ENCODE results near the gene SULT6B1. TPM values are rescaled to one million over a fixed set of nuclear protein-coding genes. Genes with fewer than 3 reads are reported as not detected.
A peak's percentile ranks its signal among the peaks of the same experiment; 100 is the strongest.

Gene SULT6B1
- total RNA-seq, 2 donors from 2014 or later = not detected

DNA sequence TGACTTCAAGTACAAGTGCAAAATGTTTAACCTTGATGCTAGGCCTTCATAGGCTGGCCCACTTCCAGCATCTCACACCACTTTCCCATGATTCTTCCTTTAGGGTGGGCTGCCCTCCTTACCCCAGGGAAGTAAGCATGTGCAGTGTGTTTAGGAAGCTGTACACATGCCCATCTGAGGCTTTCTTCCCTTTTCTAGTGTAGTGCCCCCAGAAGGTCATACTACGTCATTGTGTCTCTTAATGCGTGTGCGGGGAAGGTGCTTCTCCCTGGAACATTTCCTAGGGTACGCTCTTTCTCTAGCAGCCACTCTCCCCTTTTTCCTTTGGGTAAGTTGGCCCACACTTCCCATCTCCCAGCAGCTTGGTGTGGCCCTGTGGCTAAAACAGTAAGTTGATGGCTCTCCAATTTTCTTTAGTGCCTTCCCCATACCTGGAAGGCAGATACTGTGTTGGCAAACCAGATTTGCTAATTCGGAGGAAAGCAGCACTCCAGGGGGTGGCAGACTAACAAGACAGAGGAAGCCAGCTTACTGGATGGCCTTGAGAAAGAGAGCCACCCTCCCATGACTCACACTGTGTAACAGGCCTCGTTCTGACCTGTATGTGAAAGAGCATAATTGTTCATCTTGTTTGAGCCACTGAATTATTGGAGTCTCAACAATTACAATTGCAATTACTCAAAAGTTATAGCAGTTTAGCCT, 1.1 kb upstream of the SULT6B1 start:
- Mint-ChIP-seq H3K27me3 (peaks cover 20% of the 10 kb centered on the region), H3K27ac (no peak overlapping the region), H3K36me3 (ENCODE audit: low read depth) (peaks cover 2% of the 10 kb centered on the region), H3K4me3 (no peak overlapping the region), H3K4me1 (peaks cover 2% of the 10 kb centered on the region)
- no peaks in the 10 kb centered on the region for H3K9me3 ChIP-seq (ENCODE audit: control insufficient read depth, low read length, poor library complexity, severe bottlenecking)
- ATAC-seq (no peak), DNase-seq (no peak)

DNA sequence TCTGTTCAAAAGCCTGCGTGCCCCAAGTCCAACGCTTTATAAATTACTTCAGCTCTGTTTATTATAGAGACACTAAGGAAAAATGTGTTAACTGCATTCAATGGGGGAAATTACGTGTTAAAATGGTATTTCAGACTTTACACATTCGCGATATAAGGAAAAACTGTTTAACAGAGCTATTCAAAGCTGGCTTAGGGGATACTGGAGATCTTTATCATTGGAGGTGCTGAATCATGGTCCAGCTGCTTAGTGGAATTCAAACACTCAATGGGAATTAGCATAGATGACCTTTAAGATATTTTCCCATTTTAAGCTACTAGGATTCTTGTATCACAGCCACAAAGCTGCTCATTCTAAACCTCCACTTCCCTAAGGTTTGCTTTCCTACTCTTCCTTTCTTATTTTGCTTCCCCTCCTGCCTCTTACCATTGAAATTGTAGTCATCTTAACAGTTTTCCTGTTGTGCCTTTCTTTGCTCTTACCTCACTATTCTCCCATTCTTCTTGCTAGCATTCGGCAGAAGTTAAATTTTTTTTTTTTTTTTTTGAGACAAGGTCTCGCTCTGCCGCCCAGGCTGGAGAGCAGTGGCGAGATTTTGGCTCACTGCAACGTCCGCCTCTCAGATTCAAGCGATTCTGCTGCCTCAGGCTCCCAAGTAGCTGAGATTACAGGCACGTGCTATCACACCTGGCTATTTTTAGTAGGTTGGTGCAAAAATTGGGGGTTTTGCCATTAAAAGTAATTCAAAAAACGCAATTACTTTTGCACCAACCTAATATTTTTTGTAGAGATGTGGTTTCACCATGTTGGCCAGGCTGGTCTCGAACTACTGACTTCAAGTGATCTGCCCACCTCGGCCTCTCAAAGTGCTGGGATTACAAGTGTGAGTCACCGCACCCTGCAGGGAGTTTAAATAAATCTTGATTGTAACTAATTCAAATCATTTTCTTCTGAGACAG, 6.5 kb downstream of the SULT6B1 start:
- peaks cover 6% of the 10 kb centered on the region for H3K4me1 Mint-ChIP-seq
- peaks cover 5% of the 10 kb centered on the region for H3K36me3 Mint-ChIP-seq (ENCODE audit: low read depth)
- ATAC-seq (no peak), DNase-seq (no peak)
- peaks cover 50% of the 10 kb centered on the region for H3K27me3 Mint-ChIP-seq
- no peaks in the 10 kb centered on the region for H3K9me3 ChIP-seq (ENCODE audit: control insufficient read depth, low read length, poor library complexity, severe bottlenecking)
- H3K27ac Mint-ChIP-seq = no peak overlapping the region
- no peak overlapping the region for H3K4me3 Mint-ChIP-seq

DNA sequence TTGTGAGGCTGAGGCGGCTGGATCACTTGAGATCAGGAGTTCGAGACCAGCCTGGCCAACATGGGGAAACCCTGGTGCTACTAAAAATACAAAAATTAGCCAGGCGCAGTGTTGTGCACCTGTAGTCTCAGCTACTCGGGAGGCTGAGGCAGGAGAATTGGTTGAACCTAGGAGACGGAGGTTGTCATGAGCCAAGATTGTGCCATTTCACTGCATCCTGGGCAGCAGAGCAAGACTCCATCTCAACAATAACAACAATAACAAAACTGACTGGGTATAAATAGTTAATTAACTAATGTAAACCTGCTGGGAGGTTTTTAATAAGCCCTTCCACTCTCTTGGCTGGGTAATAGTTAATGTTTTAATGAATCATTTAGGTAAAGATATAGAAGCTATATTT, 7.8 kb downstream of the SULT6B1 start:
- no peak overlapping the region for H3K4me3 Mint-ChIP-seq
- ATAC-seq = no peak
- peaks cover 3% of the 10 kb centered on the region for H3K36me3 Mint-ChIP-seq (ENCODE audit: low read depth)
- peaks cover 6% of the 10 kb centered on the region for H3K4me1 Mint-ChIP-seq
- H3K9me3 ChIP-seq (ENCODE audit: control insufficient read depth, low read length, poor library complexity, severe bottlenecking) = no peaks in the 10 kb centered on the region
- no peak for DNase-seq
- no peak overlapping the region for H3K27ac Mint-ChIP-seq
- peaks cover 40% of the 10 kb centered on the region for H3K27me3 Mint-ChIP-seq

DNA sequence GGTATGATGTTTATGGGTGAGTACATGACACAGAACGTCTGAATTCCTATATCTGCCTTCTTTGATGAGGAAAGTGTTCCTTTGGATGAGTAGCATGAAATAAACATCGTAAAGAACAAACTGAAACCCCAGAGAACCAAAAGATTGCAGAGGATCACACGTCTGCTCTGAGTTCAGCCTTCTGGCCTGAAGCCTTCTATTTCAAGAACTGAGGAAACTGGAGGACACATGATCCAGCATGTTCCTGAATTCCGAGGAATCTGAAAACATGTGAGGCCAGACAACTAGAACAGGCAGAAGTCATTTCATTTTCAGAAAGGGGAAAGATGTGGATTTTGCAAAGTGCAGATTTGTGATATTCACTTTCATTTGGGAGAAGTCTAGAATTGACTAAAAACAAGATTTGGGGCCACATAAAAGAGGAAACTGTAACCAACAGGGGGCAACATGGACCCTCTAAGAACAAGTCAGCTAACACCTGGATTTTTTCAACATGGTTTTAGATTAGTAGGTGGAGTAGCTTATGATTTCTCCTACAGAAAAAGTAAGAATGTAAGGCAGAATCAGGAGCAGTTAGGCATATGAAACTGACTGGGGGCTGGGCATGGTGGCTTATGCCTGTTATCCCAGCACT, 8.3 kb downstream of the SULT6B1 start:
- H3K27ac Mint-ChIP-seq = no peak overlapping the region
- H3K27me3 Mint-ChIP-seq = peaks cover 40% of the 10 kb centered on the region
- no peak overlapping the region for H3K4me3 Mint-ChIP-seq
- H3K4me1 Mint-ChIP-seq = peaks cover 6% of the 10 kb centered on the region
- no peaks in the 10 kb centered on the region for H3K9me3 ChIP-seq (ENCODE audit: control insufficient read depth, low read length, poor library complexity, severe bottlenecking)
- DNase-seq (no peak), ATAC-seq (no peak)
- H3K36me3 Mint-ChIP-seq (ENCODE audit: low read depth) = peaks cover 3% of the 10 kb centered on the region

DNA sequence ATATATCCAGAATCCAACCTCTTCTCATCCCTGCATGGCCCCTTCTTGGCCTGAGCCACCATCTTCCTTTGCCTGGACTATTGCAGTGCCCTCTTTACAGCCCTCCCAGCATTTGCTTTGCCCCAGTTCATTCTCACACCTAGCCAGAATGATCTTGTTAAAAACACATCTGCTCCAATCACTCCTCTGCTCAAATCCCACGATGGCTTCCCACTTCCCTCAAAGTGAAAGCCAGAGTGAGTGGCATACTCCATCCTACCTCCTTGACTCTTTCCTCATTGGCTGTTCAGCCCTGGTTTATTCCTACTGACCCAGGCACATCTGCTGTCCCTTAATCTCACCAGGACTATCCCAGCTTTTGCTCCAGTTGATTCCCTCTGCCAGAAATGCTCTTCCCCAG, 14.7 kb downstream of the SULT6B1 start:
- ATAC-seq (no peak), DNase-seq (no peak)
- H3K4me1 Mint-ChIP-seq = peaks cover 5% of the 10 kb centered on the region
- H3K9me3 ChIP-seq (ENCODE audit: control insufficient read depth, low read length, poor library complexity, severe bottlenecking) = no peaks in the 10 kb centered on the region
- H3K4me3 Mint-ChIP-seq = no peak overlapping the region
- peaks cover 6% of the 10 kb centered on the region for H3K36me3 Mint-ChIP-seq (ENCODE audit: low read depth)
- H3K27me3 Mint-ChIP-seq = peaks cover 10% of the 10 kb centered on the region
- H3K27ac Mint-ChIP-seq = no peak overlapping the region

DNA sequence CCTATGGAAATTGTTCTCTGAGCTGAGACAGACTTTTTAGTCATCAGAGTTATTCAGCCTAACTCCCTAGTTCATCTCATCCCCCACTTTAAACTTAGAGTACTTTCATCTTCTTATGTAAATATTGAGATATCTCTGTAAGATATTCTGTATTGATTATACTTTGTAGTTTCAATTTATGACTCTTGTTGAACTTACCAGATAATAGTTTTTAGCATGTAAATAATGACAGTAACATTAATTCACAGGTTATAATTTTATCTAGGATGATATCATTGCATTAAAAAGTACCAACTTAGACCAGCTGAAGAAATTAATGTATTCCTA, 16.9 kb downstream of the SULT6B1 start:
- H3K27me3 Mint-ChIP-seq = peaks cover 10% of the 10 kb centered on the region
- no peak for ATAC-seq

DNA sequence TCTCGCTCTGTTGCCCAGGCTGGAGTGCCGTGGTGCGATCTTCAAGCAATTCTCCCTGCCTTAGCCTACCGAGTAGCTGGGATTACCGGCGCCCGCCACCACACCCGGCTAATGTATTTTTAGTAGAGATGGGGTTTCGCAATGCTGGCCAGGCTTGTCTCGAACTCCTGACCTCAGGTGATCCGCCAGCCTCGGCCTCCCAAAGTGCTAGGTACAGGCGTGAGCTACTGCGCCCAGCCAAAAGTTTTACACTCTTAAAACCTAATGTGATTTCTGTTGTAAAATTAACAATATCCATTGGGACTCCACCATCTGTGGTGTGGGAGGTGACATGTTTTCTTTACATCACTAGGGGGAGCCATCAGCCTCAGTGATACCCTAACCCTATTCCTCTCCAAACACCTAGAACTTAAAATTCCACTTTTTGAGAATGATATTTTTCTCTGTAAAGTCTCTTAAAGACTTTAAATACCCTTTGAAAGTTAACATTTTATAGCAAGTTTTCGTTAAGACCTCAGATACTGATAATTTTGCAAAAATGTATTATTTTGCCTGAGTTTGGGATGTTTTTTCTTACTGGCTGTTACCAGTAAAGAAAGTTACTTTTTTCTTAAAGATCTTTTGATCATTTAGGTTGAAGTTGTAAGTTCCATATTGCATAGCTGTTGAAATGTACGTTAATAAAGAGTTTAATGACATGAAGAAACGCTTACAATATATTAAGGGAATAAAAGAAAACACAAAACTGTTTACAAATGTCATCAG, 20.1 kb downstream of the SULT6B1 start:
- no peak for DNase-seq
- H3K36me3 Mint-ChIP-seq (ENCODE audit: low read depth) = peaks cover 3% of the 10 kb centered on the region
- peaks cover 4% of the 10 kb centered on the region for H3K27me3 Mint-ChIP-seq
- ATAC-seq = peak; percentile 82
- H3K4me3 Mint-ChIP-seq = no peak overlapping the region
- H3K9me3 ChIP-seq (ENCODE audit: control insufficient read depth, low read length, poor library complexity, severe bottlenecking) = peaks cover 3% of the 10 kb centered on the region
- peaks cover 2% of the 10 kb centered on the region for H3K4me1 Mint-ChIP-seq
- no peak overlapping the region for H3K27ac Mint-ChIP-seq

More for the DNA sequence above, 16.9 kb downstream of the SULT6B1 start:
- Mint-ChIP-seq H3K4me1 (peaks cover 5% of the 10 kb centered on the region), H3K4me3 (no peak overlapping the region), H3K27ac (no peak overlapping the region), H3K36me3 (ENCODE audit: low read depth) (peaks cover 6% of the 10 kb centered on the region)
- no peaks in the 10 kb centered on the region for H3K9me3 ChIP-seq (ENCODE audit: control insufficient read depth, low read length, poor library complexity, severe bottlenecking)
- DNase-seq = no peak

DNA sequence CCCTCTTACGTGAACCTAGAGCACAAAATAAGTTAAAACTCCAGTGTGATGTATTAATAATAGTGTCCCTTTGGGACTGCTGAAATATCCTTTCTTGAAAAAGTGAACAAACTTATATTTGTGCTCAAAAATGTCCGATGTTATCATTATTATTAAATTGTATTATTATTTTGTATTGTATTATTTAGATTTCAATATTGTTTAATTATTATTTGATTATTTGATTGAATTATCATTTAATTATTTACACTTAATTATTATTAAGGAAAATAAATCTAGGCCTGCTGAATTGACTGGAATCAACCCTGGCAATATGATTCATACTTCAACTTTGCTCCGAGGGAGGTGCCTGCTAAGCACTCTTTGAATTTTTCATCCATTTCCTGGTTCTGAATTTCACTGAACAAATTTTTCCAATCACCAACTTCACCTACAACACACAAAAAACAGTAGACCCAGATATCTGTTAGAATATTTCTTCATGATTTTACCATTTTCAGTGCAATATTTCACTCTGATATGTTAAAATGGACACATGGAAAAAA, 20.8 kb downstream of the SULT6B1 start:
- H3K27ac Mint-ChIP-seq = no peak overlapping the region
- H3K27me3 Mint-ChIP-seq = no peaks in the 10 kb centered on the region
- no peaks in the 10 kb centered on the region for H3K4me1 Mint-ChIP-seq
- peaks cover 3% of the 10 kb centered on the region for H3K9me3 ChIP-seq (ENCODE audit: control insufficient read depth, low read length, poor library complexity, severe bottlenecking)
- DNase-seq = no peak
- no peak overlapping the region for H3K4me3 Mint-ChIP-seq
- no peak for ATAC-seq
- H3K36me3 Mint-ChIP-seq (ENCODE audit: low read depth) = no peaks in the 10 kb centered on the region

DNA sequence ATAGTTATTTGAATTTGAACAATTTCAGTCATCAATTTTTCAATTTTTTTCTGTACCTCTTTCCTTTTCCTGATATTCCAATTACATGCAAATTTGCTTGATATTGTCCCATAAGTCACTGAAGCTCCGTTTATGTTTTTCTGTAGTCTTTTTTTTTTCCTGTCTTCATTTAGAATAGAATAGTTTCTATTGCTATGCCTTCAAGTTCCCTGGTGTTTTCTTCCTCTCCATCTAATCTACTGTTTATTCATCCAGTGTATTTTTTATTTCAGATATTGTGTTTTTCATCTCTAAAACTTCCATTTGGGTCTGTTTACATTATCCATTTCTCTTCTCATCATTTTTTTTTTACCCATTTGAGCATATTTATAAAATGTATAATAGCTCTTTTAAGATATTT, 23.7 kb downstream of the SULT6B1 start:
- no peak overlapping the region for H3K27ac Mint-ChIP-seq
- H3K9me3 ChIP-seq (ENCODE audit: control insufficient read depth, low read length, poor library complexity, severe bottlenecking) = peaks cover 3% of the 10 kb centered on the region
- peaks cover 2% of the 10 kb centered on the region for H3K36me3 Mint-ChIP-seq (ENCODE audit: low read depth)
- no peaks in the 10 kb centered on the region for H3K27me3 Mint-ChIP-seq
- no peak for DNase-seq
- no peak for ATAC-seq
- peaks cover 3% of the 10 kb centered on the region for H3K4me1 Mint-ChIP-seq
- no peak overlapping the region for H3K4me3 Mint-ChIP-seq

DNA sequence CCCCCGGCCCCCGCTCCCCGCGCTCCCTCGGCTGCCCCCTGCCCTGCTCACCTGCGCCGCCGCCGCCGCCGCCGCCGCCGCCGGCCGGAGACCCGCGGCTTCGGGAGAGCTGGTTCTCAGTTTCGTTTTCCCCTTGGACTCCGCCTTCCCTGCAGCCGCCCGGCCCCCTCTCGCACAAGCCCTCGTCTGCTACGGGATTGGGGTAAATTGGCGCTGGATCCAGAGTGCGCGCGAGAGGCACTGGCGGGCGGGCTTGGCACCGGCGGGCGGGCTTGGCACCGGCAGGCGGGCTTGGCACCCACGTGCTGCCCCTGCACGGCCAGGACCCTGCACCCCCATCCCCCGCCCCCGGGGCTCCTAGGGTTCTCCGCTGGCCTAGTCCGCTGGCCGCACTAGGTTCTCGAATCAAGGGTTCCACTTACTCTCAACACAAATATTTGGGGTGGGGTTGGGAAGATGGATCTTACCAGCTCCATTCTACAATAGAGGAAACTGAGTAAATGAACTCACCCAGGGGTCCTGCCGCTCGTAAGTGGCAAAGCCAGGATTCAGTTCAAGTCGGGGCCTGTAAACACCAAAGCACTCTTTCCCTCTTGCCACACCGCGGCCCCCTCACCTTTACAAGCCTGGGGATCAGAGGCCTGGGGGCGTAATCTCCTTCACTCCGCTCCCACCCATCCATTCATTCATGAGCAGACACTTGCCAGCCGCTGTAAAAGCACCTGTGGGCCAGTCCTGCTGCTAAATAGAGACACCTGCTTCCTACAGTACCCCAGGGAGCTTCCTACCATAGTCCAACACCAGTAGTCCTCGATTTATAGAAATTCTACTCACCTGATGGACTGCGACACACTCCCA, 31.4 kb downstream of the SULT6B1 start, which contains the start of gene EIF2AK2:
EIF2AK2 (minus strand) TSS at position 124 of the 858 bp plus-strand sequence. CDS start 9,174 bp downstream, outside the sequence.
- H3K27ac Mint-ChIP-seq = peak within 1 kb of the TSS; percentile 96
- H3K9me3 ChIP-seq (ENCODE audit: control insufficient read depth, low read length, poor library complexity, severe bottlenecking) = no peaks in the 10 kb centered on the region
- DNase-seq (peak; percentile 71 to 79 (median 73)), ATAC-seq (peak; percentile 97)
- peaks cover 42% of the 10 kb centered on the region for H3K4me1 Mint-ChIP-seq
- H3K4me3 Mint-ChIP-seq = peak within 1 kb of the TSS; percentile 98
- peaks cover 10% of the 10 kb centered on the region for H3K36me3 Mint-ChIP-seq (ENCODE audit: low read depth)
- H3K27me3 Mint-ChIP-seq = no peaks in the 10 kb centered on the region

DNA sequence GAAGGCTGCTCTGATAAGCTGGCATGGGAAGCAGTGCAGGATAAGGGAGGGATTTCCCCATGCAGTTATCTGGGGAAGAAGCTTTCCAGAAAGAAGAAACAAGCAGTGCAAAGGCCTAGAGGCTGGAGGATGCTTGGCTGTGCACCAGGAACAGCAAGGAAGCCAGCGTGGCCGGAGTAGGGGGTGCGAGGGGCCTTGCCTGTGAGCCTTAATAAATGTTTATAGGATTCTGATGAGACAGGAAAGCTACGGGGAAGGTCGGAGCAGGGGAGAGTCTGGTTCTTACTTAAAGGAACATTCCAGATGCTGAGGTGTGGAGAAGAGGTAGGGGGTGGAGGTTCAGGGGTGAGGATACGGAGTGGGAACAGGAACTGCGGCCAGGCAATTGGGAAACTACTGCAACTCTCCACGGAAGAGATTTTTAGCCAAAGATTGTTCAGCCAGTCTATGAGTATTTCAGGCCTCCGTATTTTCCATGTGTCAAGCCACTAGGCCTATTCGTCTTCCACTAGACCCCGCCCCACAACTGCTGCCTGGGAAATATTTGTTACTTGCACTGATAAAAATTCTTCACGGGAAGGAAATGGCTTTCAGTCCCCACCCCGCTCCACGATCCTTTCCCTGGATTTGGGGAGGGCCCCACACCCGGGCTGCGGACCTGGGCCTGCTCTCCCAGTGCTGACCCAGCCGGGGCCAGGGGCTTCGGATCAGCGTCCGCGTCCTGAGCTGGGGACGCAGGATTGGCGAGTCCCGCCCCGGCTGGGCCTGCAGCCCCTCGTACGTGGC, 32.2 kb downstream of the SULT6B1 start:
- H3K36me3 Mint-ChIP-seq (ENCODE audit: low read depth) = peaks cover 8% of the 10 kb centered on the region
- no peaks in the 10 kb centered on the region for H3K9me3 ChIP-seq (ENCODE audit: control insufficient read depth, low read length, poor library complexity, severe bottlenecking)
- peak overlapping the region; percentile 96 for H3K27ac Mint-ChIP-seq
- peak overlapping the region; percentile 98 for H3K4me3 Mint-ChIP-seq
- H3K27me3 Mint-ChIP-seq = no peaks in the 10 kb centered on the region
- peaks cover 40% of the 10 kb centered on the region for H3K4me1 Mint-ChIP-seq
- DNase-seq (no peak), ATAC-seq (peak; percentile 30)

Measured in T-helper 17 cell (primary cell).